ENCODE data around the gene CCDC85C.

CCDC85C gene

DNA sequence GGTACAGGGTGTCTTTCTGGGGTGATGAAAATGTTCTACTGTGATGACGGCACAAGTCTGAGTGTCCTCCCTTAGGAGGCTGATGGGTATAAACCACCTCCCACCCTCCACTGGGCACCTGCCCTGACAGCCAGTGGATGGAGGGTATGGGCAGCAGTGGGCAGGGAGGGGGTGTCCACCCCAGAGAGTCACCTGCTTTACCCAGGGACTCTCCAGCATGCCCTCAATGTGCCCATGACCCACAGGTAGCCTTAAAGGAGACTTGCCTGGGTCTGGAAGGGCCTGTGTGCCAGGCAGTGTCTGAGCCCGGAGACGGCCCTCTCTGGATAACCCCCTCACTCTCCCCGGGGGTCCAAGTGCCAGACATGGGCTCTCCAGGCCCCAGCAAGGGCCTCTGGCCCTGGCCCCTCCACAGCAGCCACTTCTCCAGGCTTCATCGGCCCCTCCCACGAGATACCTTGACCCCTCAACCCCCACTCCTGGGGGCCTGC lies 84.0 kb downstream of the CCDC85C start:
- DNase-seq: no peak

DNA sequence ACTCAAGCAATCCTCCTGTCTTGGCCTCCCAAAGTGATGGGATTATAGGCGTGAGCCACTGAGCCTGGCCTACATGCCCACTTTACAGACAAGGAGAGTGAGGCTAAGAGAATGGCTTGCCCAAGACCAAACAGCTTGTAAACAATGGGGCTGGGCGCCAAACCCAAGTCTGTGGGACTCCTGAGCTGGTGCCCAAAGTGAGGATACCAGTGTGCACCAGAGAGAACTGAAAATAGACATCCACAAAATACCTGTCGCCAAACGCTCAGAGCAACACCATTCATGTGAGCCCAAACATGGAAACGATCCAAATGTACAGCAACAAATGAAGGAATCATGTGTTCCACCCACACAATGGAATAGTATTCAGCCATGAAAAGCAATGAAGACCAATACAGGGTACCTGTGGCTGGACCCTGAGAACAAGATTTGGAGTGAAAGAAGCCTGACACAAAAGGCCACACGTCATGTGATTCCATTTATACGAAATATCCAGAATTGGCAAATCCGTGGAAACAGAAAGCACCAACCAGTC lies 84.6 kb downstream of the CCDC85C start:
- no peak for DNase-seq

- peak; percentile 58 to 79 (median 73) for DNase-seq
These were observed 85.3 kb downstream of the CCDC85C start for GRCh38 chr14:99518441-99519346.

DNA sequence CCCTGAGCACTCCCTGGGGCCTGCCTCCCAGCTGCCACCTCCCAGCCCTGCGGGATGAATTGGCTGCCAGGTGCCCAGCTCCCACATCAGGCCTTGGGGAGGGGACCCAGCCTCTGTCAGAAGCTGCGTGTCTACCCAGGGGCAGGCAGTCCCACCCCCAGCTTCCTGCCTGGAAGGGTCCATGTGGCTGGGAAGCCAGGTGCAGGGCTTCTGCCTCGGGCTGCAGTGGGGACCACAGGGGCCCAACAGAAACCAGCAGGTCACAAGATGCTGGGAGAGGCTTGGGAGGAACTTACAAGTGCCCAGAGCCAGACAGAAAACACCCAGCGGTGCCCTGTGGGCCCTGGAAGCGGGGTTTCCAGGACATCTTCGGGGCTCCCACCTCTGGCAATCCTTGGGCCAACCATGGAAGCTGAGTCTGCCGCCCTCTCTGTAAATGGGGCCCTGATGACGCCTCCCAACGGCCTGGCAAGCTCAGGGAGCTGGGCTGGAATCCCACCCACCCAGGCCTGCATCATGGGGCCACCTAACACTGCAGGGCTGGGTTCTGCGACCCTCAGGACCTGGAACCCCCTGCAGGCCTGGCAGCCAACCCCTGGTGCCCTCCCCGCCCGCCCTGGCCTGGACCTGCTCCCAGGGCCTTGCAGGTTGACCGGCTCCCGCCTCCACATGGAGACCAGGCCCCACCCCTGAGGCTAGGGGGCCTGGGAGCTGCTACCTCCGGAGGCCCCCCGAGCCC lies 86.2 kb downstream of the CCDC85C start:
- DNase-seq: no peak

DNA sequence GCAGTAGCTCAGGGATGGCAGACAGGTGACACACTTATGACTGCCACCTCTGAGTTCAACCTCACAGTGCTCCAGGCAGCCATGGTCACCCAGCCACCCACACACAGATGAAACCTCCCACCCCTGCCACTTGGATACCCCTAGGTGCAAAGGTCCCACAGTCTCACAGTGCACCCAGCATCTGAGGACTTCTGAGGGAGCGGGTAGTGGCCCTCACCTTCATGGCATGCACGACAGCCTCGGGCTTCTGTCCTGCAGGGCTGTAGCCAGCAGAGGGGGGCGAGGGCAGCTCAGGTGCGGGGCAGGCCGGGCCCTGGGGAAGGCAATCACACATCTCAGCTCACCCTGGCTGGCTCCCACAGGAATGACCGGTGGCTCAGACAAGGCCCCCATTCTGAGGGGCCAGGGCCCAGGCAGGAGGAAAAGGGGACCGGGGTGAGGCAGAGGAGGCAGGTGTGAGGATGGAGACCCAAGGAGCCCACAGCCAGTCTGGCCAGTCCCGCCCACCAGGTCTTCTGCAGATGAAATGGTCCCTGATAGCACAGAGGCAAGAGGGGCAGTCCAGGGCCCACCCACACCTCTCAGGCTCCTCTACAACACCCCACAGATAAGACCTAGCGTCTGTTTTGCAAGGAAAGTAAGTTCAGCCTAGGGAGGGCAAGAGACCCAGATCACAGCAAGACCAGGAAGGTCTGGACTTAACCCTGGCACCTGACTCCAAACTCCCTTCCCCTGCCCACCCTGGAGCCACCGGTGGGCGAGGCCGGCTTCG lies 87.0 kb downstream of the CCDC85C start:
- no peak for DNase-seq

- DNase-seq: no peak
These were observed 87.7 kb downstream of the CCDC85C start for GRCh38 chr14:99516156-99516870.

DNA sequence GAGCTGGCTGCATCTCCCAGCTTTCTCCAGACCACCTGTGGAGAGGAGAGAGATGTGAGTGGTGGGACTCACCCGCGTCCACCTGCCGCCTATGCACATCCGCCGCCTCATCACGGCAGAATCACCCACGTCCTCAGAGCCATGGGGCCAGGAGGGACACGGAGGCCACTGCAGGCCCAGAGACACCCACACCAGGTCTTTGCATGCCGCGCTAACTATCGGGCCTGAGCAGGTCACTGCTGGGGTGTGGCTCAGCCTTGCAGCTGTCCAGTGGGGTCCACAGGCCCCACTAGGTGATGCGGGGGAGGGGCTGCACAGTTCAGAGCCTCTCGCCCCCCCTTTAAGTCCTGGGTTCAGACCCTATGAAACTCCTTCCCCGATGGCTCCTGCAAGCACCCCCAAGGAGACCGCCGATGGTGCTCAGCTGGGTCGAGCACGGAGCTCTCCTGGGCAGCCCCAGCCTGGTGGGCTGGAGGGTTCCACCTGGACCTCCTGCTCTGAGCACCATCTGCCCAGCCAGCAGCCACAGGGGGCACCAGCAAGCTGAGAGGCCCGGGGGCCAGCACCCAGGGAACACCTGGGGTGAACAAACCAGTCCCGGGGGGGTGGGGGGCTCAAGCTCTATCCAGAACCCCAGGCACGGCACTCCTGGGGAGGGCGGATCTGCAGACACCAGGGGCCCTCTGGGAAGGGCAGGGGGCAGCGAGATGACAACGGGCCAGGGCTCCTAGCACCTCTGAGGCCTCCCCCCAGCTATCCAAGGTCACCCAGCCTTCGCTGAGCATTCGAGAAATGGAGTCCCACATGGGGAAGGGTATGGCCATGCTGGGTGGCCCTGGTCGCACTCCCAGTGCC lies 88.5 kb downstream of the CCDC85C start:
- no peak for DNase-seq

- no peak for DNase-seq
These were observed 89.3 kb downstream of the CCDC85C start for GRCh38 chr14:99514552-99515300.

DNA sequence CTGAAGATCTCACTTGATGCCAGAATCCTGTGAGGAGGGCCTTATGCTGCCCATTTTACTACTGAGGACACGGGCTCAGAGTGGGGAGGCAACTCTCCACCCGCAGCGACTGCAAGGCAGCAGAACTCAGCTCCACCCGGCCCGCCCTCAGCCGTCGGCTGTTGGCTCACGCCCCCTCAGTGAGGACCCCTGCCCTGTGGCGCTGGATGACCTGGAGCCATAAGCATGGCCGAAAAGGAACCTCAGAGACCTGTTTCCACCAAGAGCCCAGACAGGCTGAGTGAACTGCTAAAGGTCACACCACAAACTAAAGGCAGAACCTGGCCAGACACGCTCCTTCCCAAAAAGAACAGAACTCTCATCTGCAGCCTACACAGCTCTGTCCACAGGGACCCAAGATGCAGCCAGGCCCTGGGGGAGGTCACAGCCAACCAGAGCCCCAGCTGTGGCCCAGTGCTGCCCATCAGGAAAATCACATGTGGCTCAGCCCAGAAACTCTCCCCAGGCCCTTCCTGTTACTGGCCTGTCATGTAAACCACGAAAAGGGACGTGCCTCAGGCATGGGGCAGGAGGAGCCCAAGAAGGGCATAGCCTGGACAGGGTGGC lies 90.0 kb downstream of the CCDC85C start:
- no peak for DNase-seq

GRCh38 chr14:99513183-99513694 lies 90.8 kb downstream of the CCDC85C start:
- no peak for DNase-seq

DNA sequence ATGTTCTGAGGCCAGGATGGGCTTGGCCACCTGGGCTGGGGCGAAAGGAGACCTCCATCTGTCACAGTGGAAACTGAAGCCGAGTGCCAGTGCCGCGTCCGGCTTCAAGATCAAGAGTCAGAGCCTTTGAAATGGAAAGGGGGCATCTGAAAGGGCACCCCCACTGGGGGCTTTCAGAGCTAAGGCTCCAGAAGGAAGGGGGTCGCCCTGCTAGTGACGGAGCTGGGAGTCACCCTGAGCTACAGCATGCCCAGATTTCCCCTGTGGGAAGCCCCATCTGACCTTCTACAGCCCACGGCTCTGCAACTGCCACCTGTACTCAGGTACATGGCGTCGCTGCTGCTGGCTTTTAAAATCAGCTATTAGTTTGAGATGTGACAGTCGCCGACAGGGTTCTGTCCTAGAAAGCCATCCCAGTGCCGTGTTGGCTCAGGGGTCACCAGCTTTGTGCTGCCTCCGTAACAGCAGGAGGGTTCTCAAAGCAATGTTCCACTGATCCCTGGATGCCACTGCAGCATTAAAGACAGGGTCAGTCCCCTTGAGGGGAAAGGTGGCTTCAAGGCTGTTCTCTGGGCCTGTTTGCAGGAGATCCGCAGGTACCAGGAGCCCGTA lies 91.3 kb downstream of the CCDC85C start:
- DNase-seq: no peak

DNA sequence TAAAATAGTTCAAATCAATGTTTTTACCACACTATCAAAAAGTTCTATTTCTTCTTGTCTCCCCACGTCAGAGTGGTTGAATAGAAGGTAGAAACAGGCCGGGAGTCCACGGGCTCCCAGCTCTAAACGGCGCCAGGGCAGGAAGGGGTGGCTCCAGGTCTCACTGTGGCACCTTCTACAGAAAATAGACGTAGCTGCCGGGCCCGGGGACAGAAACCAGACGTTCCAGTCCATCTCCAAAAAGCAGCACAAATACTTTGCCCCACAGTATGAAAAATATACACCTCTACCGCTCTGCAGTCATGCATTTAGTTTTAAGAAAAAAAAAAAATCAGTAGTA lies 91.9 kb downstream of the CCDC85C start:
- no peak for DNase-seq

- DNase-seq: no peak
These were observed 92.4 kb downstream of the CCDC85C start for GRCh38 chr14:99511421-99512109.

DNA sequence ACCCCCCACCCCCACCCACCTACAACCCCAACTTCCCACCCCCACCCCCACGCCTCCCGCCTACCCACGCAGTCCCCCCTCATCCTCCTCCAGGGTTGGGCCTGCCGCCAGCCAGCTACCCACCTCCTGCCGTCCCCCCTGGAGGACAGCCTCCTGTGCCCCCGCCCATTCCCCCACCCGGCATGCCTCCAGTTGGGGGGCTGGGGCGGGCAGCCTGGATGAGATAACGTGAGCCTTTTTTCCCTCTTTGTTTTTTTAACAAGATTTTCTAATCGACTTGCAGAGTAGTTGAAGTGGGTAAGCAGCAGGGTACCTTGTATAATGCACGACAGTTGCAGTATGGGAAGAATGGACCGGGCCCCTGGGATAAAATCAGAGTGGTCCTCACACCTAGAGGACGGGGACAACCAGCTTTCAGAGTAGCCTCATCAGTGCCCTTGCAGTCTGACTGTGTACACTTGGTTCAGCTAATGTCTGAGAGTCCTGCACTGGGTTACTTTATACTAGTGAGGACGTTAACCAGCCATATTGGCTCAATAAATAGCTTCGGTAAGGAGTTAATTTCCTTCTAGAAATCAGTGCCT lies 93.4 kb downstream of the CCDC85C start:
- DNase-seq: no peak

DNA sequence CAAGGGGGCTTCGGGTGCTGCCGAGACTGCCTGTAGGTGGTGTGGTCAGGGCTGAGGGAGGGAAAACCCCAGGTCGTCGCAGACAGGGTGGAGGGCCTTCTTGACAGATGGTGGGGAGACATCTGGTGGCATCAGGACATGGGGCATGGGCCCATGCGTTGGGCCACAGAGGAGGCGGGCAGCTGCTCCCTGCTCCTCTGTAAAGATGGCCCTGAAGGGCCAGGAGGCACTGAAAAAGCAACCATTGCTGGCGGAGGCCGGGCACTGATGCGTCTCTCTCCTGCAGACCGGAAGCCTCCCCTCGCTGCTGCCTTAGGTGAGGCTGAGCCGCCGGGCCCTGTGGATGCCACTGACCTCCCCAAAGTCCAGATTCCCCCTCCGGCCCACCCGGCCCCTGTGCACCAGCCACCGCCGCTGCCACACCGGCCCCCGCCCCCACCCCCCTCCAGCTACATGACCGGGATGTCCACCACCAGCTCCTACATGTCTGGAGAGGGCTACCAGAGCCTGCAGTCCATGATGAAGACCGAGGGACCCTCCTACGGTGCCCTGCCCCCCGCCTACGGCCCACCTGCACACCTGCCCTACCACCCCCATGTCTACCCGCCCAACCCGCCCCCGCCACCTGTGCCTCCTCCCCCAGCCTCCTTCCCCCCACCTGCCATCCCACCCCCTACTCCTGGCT lies 94.0 kb downstream of the CCDC85C start:
- no peak for DNase-seq

- DNase-seq: no peak
These were observed 94.9 kb downstream of the CCDC85C start for GRCh38 chr14:99508896-99509629.

All from T-helper 1 cell (primary cell).